BLaER1 treated with 17β-estradiol and CSF1 and Interleukin-3, amounts not matched to agents 10 nM and 100 nM (cell line): ENCODE results near the gene PTPRF.

Experiments used
- H3K27ac ChIP-seq, 11 experiments: shearing (Covaris generic); formaldehyde crosslinking; 2 replicates each; pipeline ENCODE4 v1.8.1; 2022
- H3K27me3 ChIP-seq, 11 experiments: shearing (Covaris generic); formaldehyde crosslinking; 2 replicates each; pipeline ENCODE4 v1.8.1; 2022
- H3K36me3 ChIP-seq, 11 experiments: shearing (Covaris generic); formaldehyde crosslinking; 2 replicates each; pipeline ENCODE4 v1.8.1; 2022
- H3K4me1 ChIP-seq, 10 experiments: shearing (Covaris generic); formaldehyde crosslinking; 2 replicates each; pipeline ENCODE4 v1.8.1; 2022
- H3K4me2 ChIP-seq, 11 experiments: shearing (Covaris generic); formaldehyde crosslinking; 2 replicates each; pipeline ENCODE4 v1.8.1; 2022
- H3K4me3 ChIP-seq, 10 experiments: shearing (Covaris generic); formaldehyde crosslinking; 2 replicates each; pipeline ENCODE4 v1.8.1; 2022
- H3K9ac ChIP-seq, 11 experiments: shearing (Covaris generic); formaldehyde crosslinking; 2 replicates each; pipeline ENCODE4 v1.8.1; 2022
- H3K9me3 ChIP-seq, 11 experiments: shearing (Covaris generic); formaldehyde crosslinking; replicated peaks in 1 of 11; 2 replicates each; pipeline ENCODE4 v1.8.1; 2022
- H4K20me1 ChIP-seq, 11 experiments: shearing (Covaris generic); formaldehyde crosslinking; 2 replicates each; pipeline ENCODE4 v1.8.1; 2022
- Cebpa-rat ChIP-seq, 11 experiments: shearing (Covaris generic); IDR thresholded peaks; 2 replicates each; pipeline ENCODE4 v1.8.1; 2022

The PTPRF gene

GRCh38 chr1:43592974-43593683 lies 62.4 kb downstream of the PTPRF start:
- H3K9ac ChIP-seq: no peak overlapping the region
- no peak overlapping the region for H3K4me3 ChIP-seq
- no peak overlapping the region for H3K27ac ChIP-seq
- H3K4me2 ChIP-seq: no peak overlapping the region
- H3K4me1 ChIP-seq: peaks cover 0 to 9% (median 0%) of the 10 kb centered on the region in 10 experiments; a peak in 4 of 20 replicates
- H3K27me3 ChIP-seq: no peaks in the 10 kb centered on the region
- H3K36me3 ChIP-seq: peaks cover 0 to 49% (median 7%) of the 10 kb centered on the region in 11 experiments; a peak in 11 of 22 replicates
- no peaks in the 10 kb centered on the region for H4K20me1 ChIP-seq
- H3K9me3 ChIP-seq: no peaks in the 10 kb centered on the region
- TF ChIP-seq Cebpa-rat (IDR thresholded peaks at IDR 0.05): no peak

GRCh38 chr1:43596579-43596978 lies 65.9 kb downstream of the PTPRF start:
- Histone ChIP-seq H3K27me3 (no peaks in the 10 kb centered on the region), H3K9me3 (no peaks in the 10 kb centered on the region), H3K4me2 (no peak overlapping the region), H3K9ac (no peak overlapping the region), H3K4me1 (peaks cover 0 to 7% (median 0%) of the 10 kb centered on the region in 10 experiments; a peak in 4 of 20 replicates), H3K36me3 (peaks cover 0 to 28% (median 2%) of the 10 kb centered on the region in 11 experiments; a peak in 10 of 22 replicates), H3K4me3 (no peak overlapping the region), H4K20me1 (peaks cover 0 to 3% (median 0%) of the 10 kb centered on the region in 11 experiments; a peak in 1 of 22 replicates), H3K27ac (no peak overlapping the region)
- TF ChIP-seq Cebpa-rat (IDR thresholded peaks at IDR 0.05): no peak

- Histone ChIP-seq H3K4me2 (no peak overlapping the region), H4K20me1 (peaks cover 0 to 3% (median 0%) of the 10 kb centered on the region in 11 experiments; a peak in 1 of 22 replicates), H3K4me1 (peaks cover 0 to 3% (median 0%) of the 10 kb centered on the region in 10 experiments; a peak in 4 of 20 replicates), H3K9me3 (no peaks in the 10 kb centered on the region), H3K9ac (no peak overlapping the region), H3K4me3 (no peak overlapping the region), H3K27ac (no peak overlapping the region), H3K27me3 (no peaks in the 10 kb centered on the region), H3K36me3 (peaks cover 0 to 23% (median 0%) of the 10 kb centered on the region in 11 experiments; a peak in 9 of 22 replicates)
- no peak for TF ChIP-seq Cebpa-rat (IDR thresholded peaks at IDR 0.05)
Observed at GRCh38 chr1:43597028-43597427, 66.3 kb downstream of the PTPRF start.

GRCh38 chr1:43597721-43598120 lies 67.0 kb downstream of the PTPRF start:
- Histone ChIP-seq H3K4me2 (no peak overlapping the region), H3K4me1 (no peaks in the 10 kb centered on the region), H3K27ac (no peak overlapping the region), H3K9me3 (no peaks in the 10 kb centered on the region), H4K20me1 (peaks cover 0 to 3% (median 0%) of the 10 kb centered on the region in 11 experiments; a peak in 1 of 22 replicates), H3K9ac (no peak overlapping the region), H3K27me3 (no peaks in the 10 kb centered on the region), H3K4me3 (no peak overlapping the region), H3K36me3 (peaks cover 0 to 16% (median 0%) of the 10 kb centered on the region in 11 experiments; a peak in 7 of 22 replicates)
- TF ChIP-seq Cebpa-rat (IDR thresholded peaks at IDR 0.05): no peak

- peaks cover 0 to 3% (median 0%) of the 10 kb centered on the region in 11 experiments; a peak in 1 of 22 replicates for H4K20me1 ChIP-seq
- TF ChIP-seq Cebpa-rat (IDR thresholded peaks at IDR 0.05): no peak
- H3K27ac ChIP-seq: no peak overlapping the region
- no peaks in the 10 kb centered on the region for H3K4me1 ChIP-seq
- no peak overlapping the region for H3K9ac ChIP-seq
- H3K4me2 ChIP-seq: no peak overlapping the region
- H3K4me3 ChIP-seq: no peak overlapping the region
- no peaks in the 10 kb centered on the region for H3K9me3 ChIP-seq
- H3K36me3 ChIP-seq: peaks cover 0 to 16% (median 0%) of the 10 kb centered on the region in 11 experiments; a peak in 7 of 22 replicates
- H3K27me3 ChIP-seq: no peaks in the 10 kb centered on the region
Observed at GRCh38 chr1:43598622-43599021, 67.9 kb downstream of the PTPRF start.

GRCh38 chr1:43600033-43601020 lies 69.6 kb downstream of the PTPRF start:
- Histone ChIP-seq H3K9me3 (no peaks in the 10 kb centered on the region), H3K36me3 (peaks cover 0 to 31% (median 5%) of the 10 kb centered on the region in 11 experiments; a peak in 10 of 22 replicates), H3K27ac (no peak overlapping the region), H3K4me3 (no peak overlapping the region), H3K27me3 (no peaks in the 10 kb centered on the region), H3K9ac (no peak overlapping the region), H3K4me2 (no peak overlapping the region), H4K20me1 (peaks cover 0 to 4% (median 0%) of the 10 kb centered on the region in 11 experiments; a peak in 2 of 22 replicates), H3K4me1 (no peaks in the 10 kb centered on the region)
- TF ChIP-seq Cebpa-rat (IDR thresholded peaks at IDR 0.05): no peak

GRCh38 chr1:43602990-43603389 lies 72.3 kb downstream of the PTPRF start:
- Histone ChIP-seq H3K4me2 (no peak overlapping the region), H3K4me1 (peaks cover 0 to 5% (median 0%) of the 10 kb centered on the region in 10 experiments; a peak in 2 of 20 replicates), H4K20me1 (peaks cover 0 to 4% (median 0%) of the 10 kb centered on the region in 11 experiments; a peak in 3 of 22 replicates), H3K27me3 (no peaks in the 10 kb centered on the region), H3K9me3 (no peaks in the 10 kb centered on the region), H3K36me3 (peaks cover 0 to 57% (median 14%) of the 10 kb centered on the region in 11 experiments; a peak in 13 of 22 replicates), H3K9ac (no peak overlapping the region), H3K27ac (no peak overlapping the region), H3K4me3 (no peak overlapping the region)
- no peak for TF ChIP-seq Cebpa-rat (IDR thresholded peaks at IDR 0.05)

GRCh38 chr1:43604192-43604591 lies 73.5 kb downstream of the PTPRF start:
- Histone ChIP-seq H3K4me3 (no peak overlapping the region), H3K4me1 (peaks cover 0 to 6% (median 0%) of the 10 kb centered on the region in 10 experiments; a peak in 2 of 20 replicates), H3K36me3 (peaks cover 0 to 67% (median 20%) of the 10 kb centered on the region in 11 experiments; a peak in 13 of 22 replicates), H3K9ac (no peak overlapping the region), H3K4me2 (no peak overlapping the region), H3K27ac (no peak overlapping the region), H3K9me3 (no peaks in the 10 kb centered on the region), H3K27me3 (no peaks in the 10 kb centered on the region), H4K20me1 (peaks cover 0 to 6% (median 0%) of the 10 kb centered on the region in 11 experiments; a peak in 2 of 22 replicates)
- no peak for TF ChIP-seq Cebpa-rat (IDR thresholded peaks at IDR 0.05)
